ENCODE results near the gene MAL. TPM values are rescaled to one million over a fixed set of nuclear protein-coding genes. Genes with fewer than 3 reads are reported as not detected.
A peak's percentile ranks its signal among the peaks of the same experiment; 100 is the strongest.

The MAL gene
- total RNA-seq, 4 donors from 2014 or later, result 60.0 to 200 (median 121) TPM

GRCh38 chr2:95018861-95019550, 6.5 kb upstream of the MAL start:
- H3K4me3 ChIP-seq, result no peak overlapping the region
- 81 to 82% methylated on average over 12 of the region's 12 CpGs for WGBS, 2 donors
- no peaks in the 10 kb centered on the region for H3K36me3 ChIP-seq
- no peak overlapping the region for H3K27ac ChIP-seq
- no peaks in the 10 kb centered on the region for H3K9me3 ChIP-seq
- peaks cover 0 to 12% of the 10 kb centered on the region in 2 donors for H3K27me3 ChIP-seq
- peaks cover 0 to 8% (median 2%) of the 10 kb centered on the region in 4 donors for H3K4me1 ChIP-seq
- TF ChIP-seq POLR2A (IDR thresholded peaks at IDR 0.05) (no peak), CTCF (IDR thresholded peaks at IDR 0.05) (no peak), EP300 (IDR thresholded peaks at IDR 0.05) (no peak)
- no peak for DNase-seq (ENCODE audit: low spot score in 2 of 2)

GRCh38 chr2:95019572-95019971, 5.9 kb upstream of the MAL start:
- H3K27ac ChIP-seq, result no peak overlapping the region

GRCh38 chr2:95020275-95021022, 5.1 kb upstream of the MAL start:
- Histone ChIP-seq H3K9me3 (no peaks in the 10 kb centered on the region), H3K27me3 (peaks cover 0 to 24% of the 10 kb centered on the region in 2 donors), H3K27ac (no peak overlapping the region), H3K36me3 (no peaks in the 10 kb centered on the region), H3K4me1 (peaks cover 0 to 18% (median 3%) of the 10 kb centered on the region in 4 donors), H3K4me3 (no peak overlapping the region)
- WGBS, 2 donors, result 82 to 88% methylated on average over 9 of the region's 9 CpGs
- TF ChIP-seq POLR2A (IDR thresholded peaks at IDR 0.05) (no peak), CTCF (IDR thresholded peaks at IDR 0.05) (no peak), EP300 (IDR thresholded peaks at IDR 0.05) (no peak)
- no peak for DNase-seq (ENCODE audit: low spot score in 2 of 2)

More at GRCh38 chr2:95019572-95019971, 5.9 kb upstream of the MAL start:
- Histone ChIP-seq H3K4me1 (peaks cover 0 to 9% (median 2%) of the 10 kb centered on the region in 4 donors), H3K9me3 (no peaks in the 10 kb centered on the region), H3K36me3 (no peaks in the 10 kb centered on the region), H3K4me3 (no peak overlapping the region), H3K27me3 (peaks cover 0 to 15% of the 10 kb centered on the region in 2 donors)
- DNase-seq (ENCODE audit: low spot score in 2 of 2), result no peak
- 50 to 63% methylated on average over 4 of the region's 4 CpGs for WGBS, 2 donors
- TF ChIP-seq CTCF (IDR thresholded peaks at IDR 0.05) (no peak), EP300 (IDR thresholded peaks at IDR 0.05) (no peak), POLR2A (IDR thresholded peaks at IDR 0.05) (no peak)

- Histone ChIP-seq H3K4me1 (peaks cover 0 to 24% (median 6%) of the 10 kb centered on the region in 4 donors), H3K27me3 (peaks cover 0 to 30% of the 10 kb centered on the region in 2 donors), H3K27ac (no peak overlapping the region), H3K9me3 (no peaks in the 10 kb centered on the region), H3K36me3 (no peaks in the 10 kb centered on the region), H3K4me3 (no peak overlapping the region)
- no peak for TF ChIP-seq POLR2A (IDR thresholded peaks at IDR 0.05)
- no peak for TF ChIP-seq EP300 (IDR thresholded peaks at IDR 0.05)
- TF ChIP-seq CTCF (IDR thresholded peaks at IDR 0.05), result no peak
- no peak for DNase-seq (ENCODE audit: low spot score in 2 of 2)
- WGBS, 2 donors, result 78 to 90% methylated on average over 5 of the region's 5 CpGs
Observed at GRCh38 chr2:95021023-95021416, 4.5 kb upstream of the MAL start.

GRCh38 chr2:95021847-95022246, 3.7 kb upstream of the MAL start:
- WGBS, 2 donors, result 30 to 38% methylated on average over 4 of the region's 4 CpGs
- Histone ChIP-seq H3K27ac (peak overlapping the region; percentile 40 to 93 (median 70)), H3K4me3 (no peak overlapping the region), H3K36me3 (no peaks in the 10 kb centered on the region), H3K4me1 (peaks cover 0 to 24% (median 6%) of the 10 kb centered on the region in 4 donors), H3K9me3 (no peaks in the 10 kb centered on the region), H3K27me3 (peaks cover 0 to 38% of the 10 kb centered on the region in 2 donors)
- TF ChIP-seq POLR2A (IDR thresholded peaks at IDR 0.05) (no peak), EP300 (IDR thresholded peaks at IDR 0.05) (no peak), CTCF (IDR thresholded peaks at IDR 0.05) (no peak)
- DNase-seq (ENCODE audit: low spot score in 2 of 2), result no peak

All from tibial nerve (tissue), 4 donors.